ENCODE results near the gene MICAL3. TPM values are rescaled to one million over a fixed set of nuclear protein-coding genes. Genes with fewer than 3 reads are reported as not detected.

The MICAL3 gene
- total and polyA plus RNA-seq, 9 of the 15 experiments (the other 6 are each of a cell fraction or from before 2014, with no cell fraction given): 0.53 to 32.1 (median 12.3) TPM

DNA sequence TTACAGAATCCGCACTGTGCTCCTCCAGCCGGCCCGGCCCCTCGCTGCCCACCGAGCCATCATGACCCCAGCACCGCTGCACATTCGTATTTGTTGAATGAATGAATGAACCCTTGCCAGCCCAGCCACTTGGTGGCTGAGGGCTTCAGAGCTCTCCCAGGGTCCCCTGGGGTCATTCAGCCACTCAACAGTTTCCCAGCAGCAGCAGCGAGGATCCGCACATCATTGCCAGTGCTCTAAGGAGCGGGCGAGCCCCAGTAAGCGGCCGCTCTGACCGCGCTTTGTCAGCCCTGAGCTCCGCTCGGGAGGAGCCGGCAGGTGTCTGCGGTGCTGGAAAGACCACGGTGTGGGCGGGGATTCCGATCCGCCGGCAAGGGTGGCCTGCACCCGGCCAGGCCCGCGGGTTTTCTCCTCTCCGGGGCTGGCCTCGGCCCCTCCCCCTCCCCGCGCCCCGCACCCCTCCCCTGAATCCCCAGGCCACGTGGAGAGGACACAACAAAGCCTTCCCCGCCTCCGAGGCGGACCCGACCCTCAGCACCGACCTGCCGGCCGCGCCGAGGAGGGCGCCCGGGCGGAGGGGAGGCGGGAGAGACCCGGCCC, 250.7 kb downstream of the MICAL3 start (continued):
- TF ChIP-seq MAZ (CRISPR knock-in tag; conservative IDR thresholded peaks at IDR 0.05 in 1 of 2, IDR thresholded peaks at IDR 0.05 in 1 of 2): 0 out of 4 replicates have a peak, but pooled peaks of 1 of the 2 experiments have one; percentile 21
- TF ChIP-seq FOXP1 (CRISPR knock-in tag; IDR thresholded peaks at IDR 0.05): 0 out of 2 replicates have a peak, but pooled peaks have one; percentile 22
- TF ChIP-seq, protein P1, sequence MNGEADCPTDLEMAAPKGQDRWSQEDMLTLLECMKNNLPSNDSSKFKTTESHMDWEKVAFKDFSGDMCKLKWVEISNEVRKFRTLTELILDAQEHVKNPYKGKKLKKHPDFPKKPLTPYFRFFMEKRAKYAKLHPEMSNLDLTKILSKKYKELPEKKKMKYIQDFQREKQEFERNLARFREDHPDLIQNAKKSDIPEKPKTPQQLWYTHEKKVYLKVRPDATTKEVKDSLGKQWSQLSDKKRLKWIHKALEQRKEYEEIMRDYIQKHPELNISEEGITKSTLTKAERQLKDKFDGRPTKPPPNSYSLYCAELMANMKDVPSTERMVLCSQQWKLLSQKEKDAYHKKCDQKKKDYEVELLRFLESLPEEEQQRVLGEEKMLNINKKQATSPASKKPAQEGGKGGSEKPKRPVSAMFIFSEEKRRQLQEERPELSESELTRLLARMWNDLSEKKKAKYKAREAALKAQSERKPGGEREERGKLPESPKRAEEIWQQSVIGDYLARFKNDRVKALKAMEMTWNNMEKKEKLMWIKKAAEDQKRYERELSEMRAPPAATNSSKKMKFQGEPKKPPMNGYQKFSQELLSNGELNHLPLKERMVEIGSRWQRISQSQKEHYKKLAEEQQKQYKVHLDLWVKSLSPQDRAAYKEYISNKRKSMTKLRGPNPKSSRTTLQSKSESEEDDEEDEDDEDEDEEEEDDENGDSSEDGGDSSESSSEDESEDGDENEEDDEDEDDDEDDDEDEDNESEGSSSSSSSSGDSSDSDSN (IDR thresholded peaks at IDR 0.05; ENCODE audit: borderline replicate concordance in 1 of 2, low read depth in 2 of 2, low read length in 2 of 2): peak in 1 of 2 experiments; percentile 54; a peak in 1 of 4 replicates
- TF ChIP-seq ZNF239 (CRISPR knock-in tag; IDR thresholded peaks at IDR 0.05): no peak
- no peak for TF ChIP-seq GABPB1 (CRISPR knock-in tag; IDR thresholded peaks at IDR 0.05)
- TF ChIP-seq, protein P2, sequence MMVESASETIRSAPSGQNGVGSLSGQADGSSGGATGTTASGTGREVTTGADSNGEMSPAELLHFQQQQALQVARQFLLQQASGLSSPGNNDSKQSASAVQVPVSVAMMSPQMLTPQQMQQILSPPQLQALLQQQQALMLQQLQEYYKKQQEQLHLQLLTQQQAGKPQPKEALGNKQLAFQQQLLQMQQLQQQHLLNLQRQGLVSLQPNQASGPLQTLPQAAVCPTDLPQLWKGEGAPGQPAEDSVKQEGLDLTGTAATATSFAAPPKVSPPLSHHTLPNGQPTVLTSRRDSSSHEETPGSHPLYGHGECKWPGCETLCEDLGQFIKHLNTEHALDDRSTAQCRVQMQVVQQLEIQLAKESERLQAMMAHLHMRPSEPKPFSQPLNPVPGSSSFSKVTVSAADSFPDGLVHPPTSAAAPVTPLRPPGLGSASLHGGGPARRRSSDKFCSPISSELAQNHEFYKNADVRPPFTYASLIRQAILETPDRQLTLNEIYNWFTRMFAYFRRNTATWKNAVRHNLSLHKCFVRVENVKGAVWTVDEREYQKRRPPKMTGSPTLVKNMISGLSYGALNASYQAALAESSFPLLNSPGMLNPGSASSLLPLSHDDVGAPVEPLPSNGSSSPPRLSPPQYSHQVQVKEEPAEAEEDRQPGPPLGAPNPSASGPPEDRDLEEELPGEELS (CRISPR knock-in tag; IDR thresholded peaks at IDR 0.05; ENCODE audit: borderline replicate concordance): no peak

All from K562 (cell line).